ENCODE measurements around the gene NUTM2E. TPM values are rescaled to one million over a fixed set of nuclear protein-coding genes. Genes with fewer than 3 reads are reported as not detected.
"Not testable (repeated sequence)": the region's sequence is repeated elsewhere in the genome, so short reads cannot be mapped to it uniquely, and the experiment has no call there.

The NUTM2E gene, protein sequence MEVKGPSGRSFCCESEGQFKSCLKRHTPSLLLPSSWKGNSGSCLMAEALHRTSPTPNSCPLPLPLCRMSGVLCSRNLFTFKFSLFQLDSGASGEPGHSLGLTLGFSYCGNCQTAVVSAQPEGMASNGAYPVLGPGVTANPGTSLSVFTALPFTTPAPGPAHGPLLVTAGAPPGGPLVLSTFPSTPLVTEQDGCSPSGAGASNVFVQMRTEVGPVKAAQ (N-terminal part only)
- total RNA-seq, result 0.29 TPM in 1 of 2 replicates, not detected in the other

DNA sequence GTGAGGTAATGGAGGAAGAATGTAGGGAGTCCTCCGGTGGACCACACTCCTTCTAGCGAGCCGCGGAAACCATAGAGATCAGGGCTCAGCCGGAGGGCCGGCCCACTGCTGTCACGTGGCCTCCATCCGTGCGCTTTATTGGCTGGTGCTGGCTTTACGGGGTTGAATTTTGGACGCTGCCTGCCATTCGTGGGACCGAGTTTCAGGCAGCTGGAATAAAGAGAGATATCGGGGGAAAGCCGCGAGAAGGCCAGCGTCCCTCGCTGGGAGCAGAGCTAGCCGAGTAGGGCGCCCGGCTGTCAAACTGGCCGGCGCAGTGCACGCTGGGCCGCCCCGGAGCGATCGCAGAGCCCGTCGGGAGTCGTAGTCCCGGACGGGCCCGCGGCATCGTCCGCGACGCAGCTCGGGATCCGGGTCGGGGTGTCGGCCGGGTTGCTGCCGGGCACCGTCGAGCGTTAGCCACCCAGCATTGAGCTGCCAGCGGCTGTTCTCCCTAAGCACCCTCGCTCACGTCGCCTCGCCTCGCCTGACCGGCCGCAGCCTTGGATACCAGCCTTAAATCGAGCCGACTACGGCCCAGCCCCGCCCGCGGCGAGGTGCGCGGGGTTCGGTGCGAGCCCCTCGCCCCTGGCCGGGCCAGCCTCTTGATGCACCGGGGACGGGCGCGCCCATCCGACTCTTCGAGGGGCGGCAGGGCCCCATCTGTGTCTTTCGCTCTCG is at the start of gene NUTM2E:
Gene NUTM2E (plus strand): TSS at position 244 of the 720 bp plus-strand sequence. CDS start 15,002 bp downstream, outside the sequence.
- DNase-seq (ENCODE audit: low spot score), result peak; percentile 70
- intact Hi-C loops (cut with micrococcal nuclease), result not testable (repeated sequence)

DNA sequence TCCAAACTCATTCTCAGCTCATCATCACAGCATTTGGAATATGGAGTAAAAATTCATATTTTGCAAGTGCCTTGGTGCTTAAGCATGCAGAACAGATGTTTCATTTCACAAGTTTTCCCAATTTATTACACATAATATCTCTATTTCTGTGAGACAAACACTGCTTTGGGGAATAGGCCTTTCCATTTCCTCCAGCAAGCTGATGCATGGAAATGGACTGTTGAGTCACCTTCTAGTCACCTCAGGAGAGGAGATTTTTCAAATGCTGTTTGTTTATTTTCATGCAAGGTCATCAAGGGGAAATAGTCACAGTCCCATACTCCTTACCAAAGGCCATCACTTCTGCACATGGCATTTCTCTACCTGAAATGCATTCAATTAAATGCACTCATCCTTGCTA is 48.5 kb upstream of the NUTM2E start:
- not testable (repeated sequence) for H3K9me3 Mint-ChIP-seq; DNase-seq (ENCODE audit: low spot score); H3K27ac Mint-ChIP-seq; H3K36me3 Mint-ChIP-seq (ENCODE audit: low read depth); H3K27me3 Mint-ChIP-seq (ENCODE audit: insufficient read depth); H3K4me3 Mint-ChIP-seq; H3K4me1 Mint-ChIP-seq (ENCODE audit: low read depth)
- intact Hi-C loops (cut with micrococcal nuclease), result loop anchor here (5.0 kb wide), 2 partner anchors 149 to 269 kb away; no protein-coding TSS in a partner anchor

More for the DNA sequence above, at the start of gene NUTM2E:
- peak within 1 kb of the TSS; percentile 98 for H3K27ac Mint-ChIP-seq
- not testable (repeated sequence) for H3K36me3 Mint-ChIP-seq (ENCODE audit: low read depth); H3K9me3 Mint-ChIP-seq; H3K27me3 Mint-ChIP-seq (ENCODE audit: insufficient read depth)
- peak within 1 kb of the TSS; percentile 98 for H3K4me3 Mint-ChIP-seq
- peaks cover 22% of the 10 kb centered on the region for H3K4me1 Mint-ChIP-seq (ENCODE audit: low read depth)

DNA sequence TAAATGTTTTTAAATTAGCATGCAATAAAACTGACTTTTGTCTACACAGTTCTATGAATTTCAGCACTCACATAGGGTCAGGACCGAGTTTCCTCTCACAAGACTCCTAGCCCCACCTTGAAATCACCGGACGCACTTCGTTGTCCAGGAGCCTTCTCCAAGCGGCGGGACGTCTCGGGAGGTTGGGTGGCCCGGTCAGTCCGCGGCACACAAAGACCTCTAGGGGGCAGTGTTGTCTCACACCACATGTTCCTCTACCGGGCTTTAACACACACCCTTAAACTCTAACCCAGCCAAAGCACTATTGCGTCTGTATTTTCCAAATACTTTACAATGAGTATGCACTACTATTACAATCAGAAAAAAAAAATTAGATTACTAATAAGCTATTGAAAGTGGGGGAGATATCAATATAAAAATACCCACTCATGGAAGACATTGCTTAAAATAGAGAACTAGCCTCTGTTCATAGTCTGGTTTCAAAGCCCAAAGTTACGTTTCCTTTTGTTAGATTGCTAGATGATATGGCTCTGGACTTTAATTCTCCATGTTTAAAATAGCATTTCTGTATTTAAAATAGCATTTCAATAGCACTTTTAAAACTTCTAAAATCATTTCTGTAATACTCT is 47.1 kb upstream of the NUTM2E start:
- H3K4me3 Mint-ChIP-seq; H3K9me3 Mint-ChIP-seq; H3K27me3 Mint-ChIP-seq (ENCODE audit: insufficient read depth); H3K4me1 Mint-ChIP-seq (ENCODE audit: low read depth); H3K36me3 Mint-ChIP-seq (ENCODE audit: low read depth); H3K27ac Mint-ChIP-seq: not testable (repeated sequence)
- intact Hi-C loops (cut with micrococcal nuclease), result loop anchor here (5.0 kb wide), 2 partner anchors 148 to 268 kb away; no protein-coding TSS in a partner anchor
- peak; percentile 44 for DNase-seq (ENCODE audit: low spot score)

DNA sequence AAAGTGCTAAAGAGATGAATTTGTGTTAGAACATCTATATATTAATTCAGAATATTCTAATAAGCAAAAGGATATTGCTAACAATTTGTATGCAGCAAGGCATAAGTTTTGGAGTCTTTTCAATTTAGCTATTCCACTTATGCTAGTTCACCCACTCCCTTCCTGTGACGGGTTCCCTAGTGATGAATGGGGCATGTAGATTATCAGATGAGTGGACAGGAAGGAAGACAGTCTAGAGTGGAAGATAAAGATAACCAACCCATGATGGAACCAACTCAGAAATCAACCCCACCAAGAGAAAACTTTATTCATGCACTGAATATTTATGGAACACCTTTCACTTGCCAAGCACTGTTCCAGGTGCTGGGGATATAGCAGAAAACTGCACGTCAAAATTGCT is 46.5 kb upstream of the NUTM2E start:
- H3K9me3 Mint-ChIP-seq; H3K27me3 Mint-ChIP-seq (ENCODE audit: insufficient read depth); H3K4me3 Mint-ChIP-seq: not testable (repeated sequence)

DNA sequence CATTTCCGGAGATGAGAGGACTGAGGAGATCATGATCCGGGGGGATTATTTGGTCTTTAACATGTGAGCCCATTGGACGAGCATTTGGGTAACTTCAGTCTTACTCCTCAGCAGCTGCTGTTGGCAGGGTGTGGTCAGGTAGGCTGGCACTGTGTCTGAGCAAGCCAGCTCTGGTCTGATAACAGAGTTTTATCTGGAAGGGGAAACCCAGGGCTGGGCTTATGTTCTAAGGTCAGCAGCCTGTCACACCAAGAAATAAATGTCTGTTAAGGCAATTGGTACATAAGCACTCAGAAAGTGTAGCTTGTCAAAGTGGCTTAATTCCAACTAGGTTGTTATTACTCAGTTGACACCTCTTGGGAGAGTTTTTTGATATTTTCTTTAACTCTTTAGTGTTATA is 45.0 kb upstream of the NUTM2E start:
- H3K9me3 Mint-ChIP-seq; H3K27ac Mint-ChIP-seq; DNase-seq (ENCODE audit: low spot score); H3K36me3 Mint-ChIP-seq (ENCODE audit: low read depth); H3K4me3 Mint-ChIP-seq; H3K27me3 Mint-ChIP-seq (ENCODE audit: insufficient read depth); H3K4me1 Mint-ChIP-seq (ENCODE audit: low read depth); intact Hi-C loops (cut with micrococcal nuclease): not testable (repeated sequence)

More for the DNA sequence above, 46.5 kb upstream of the NUTM2E start:
- H3K27ac Mint-ChIP-seq; H3K36me3 Mint-ChIP-seq (ENCODE audit: low read depth); H3K4me1 Mint-ChIP-seq (ENCODE audit: low read depth); DNase-seq (ENCODE audit: low spot score): not testable (repeated sequence)
- intact Hi-C loops (cut with micrococcal nuclease), result loop anchor here (5.0 kb wide), 2 partner anchors 147 to 267 kb away; no protein-coding TSS in a partner anchor

DNA sequence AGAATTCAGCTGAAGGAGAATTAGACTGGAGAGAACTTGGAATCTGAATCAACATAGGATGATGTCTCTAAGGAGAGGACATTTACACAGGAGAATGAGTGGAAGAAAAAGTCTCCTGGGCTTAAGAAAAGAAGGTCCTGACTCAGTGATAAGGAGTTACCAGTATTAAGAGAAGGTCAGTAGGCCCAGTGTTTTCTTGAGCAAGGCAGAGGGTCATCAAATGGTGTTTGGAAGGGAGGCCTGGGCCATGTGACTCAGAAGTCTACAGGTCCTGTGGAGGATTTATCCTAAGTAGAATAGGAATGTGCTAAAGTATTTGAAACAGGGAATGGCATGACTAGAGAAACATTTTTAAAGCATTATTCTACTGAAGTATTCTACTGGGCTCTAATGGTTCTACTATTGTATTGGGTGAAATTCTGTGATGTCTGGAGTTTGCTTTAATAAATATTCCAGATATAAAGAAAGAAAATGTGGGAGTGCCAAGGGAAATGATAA is 39.0 kb upstream of the NUTM2E start:
- intact Hi-C loops (cut with micrococcal nuclease); H3K4me3 Mint-ChIP-seq; H3K36me3 Mint-ChIP-seq (ENCODE audit: low read depth); H3K27me3 Mint-ChIP-seq (ENCODE audit: insufficient read depth); H3K27ac Mint-ChIP-seq; H3K9me3 Mint-ChIP-seq; H3K4me1 Mint-ChIP-seq (ENCODE audit: low read depth); DNase-seq (ENCODE audit: low spot score): not testable (repeated sequence)

DNA sequence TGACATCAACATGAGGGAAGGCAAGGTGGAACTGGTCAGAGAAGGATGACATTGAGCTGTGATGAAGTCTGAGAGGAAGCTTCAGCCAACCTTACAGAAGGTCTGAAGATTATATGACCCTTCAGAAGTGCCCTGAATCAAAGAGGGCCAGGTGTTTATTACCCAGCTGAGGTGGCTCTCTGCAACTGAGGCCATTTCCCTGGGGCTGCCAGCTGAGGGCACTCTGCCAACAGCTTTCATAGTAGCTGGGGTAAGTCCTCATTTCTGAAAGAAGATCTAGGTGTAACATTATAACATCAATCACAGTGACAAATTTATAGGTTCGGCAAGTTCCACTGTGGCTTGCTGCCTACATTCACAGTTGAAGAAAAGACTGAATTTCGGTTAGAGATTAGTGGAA is 37.2 kb upstream of the NUTM2E start:
- DNase-seq (ENCODE audit: low spot score); H3K36me3 Mint-ChIP-seq (ENCODE audit: low read depth); H3K9me3 Mint-ChIP-seq; intact Hi-C loops (cut with micrococcal nuclease); H3K27me3 Mint-ChIP-seq (ENCODE audit: insufficient read depth); H3K27ac Mint-ChIP-seq; H3K4me1 Mint-ChIP-seq (ENCODE audit: low read depth); H3K4me3 Mint-ChIP-seq: not testable (repeated sequence)

DNA sequence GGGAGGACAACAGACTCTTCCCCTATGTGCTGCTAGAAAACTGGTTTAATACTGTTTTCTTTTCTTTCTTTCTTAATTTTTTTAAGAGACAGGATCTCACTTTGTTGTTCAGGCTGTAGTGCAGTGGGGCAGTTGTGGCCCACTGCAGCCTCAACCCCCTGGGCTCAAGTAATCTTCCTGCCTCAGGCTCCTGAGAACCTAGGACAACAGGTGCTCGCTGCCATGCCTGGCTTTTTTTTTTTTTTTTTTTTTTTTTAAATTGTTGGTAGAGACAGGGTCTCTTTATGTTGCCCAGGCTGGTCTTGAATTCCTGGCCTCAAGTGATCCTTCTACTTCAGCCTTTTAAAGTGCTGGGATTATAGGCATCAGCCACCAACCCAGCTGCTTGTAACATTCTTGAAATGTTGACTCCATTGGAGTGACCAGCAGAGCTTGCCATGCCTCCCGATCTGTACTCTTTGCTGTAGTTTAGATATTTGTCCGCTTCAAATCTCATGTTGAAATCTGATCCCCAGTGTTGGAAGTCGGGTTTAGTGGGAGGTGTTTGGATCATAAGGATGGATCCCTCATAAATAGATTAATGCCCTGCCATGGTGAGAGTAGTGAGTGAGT is 34.5 kb upstream of the NUTM2E start:
- intact Hi-C loops (cut with micrococcal nuclease); H3K4me3 Mint-ChIP-seq; H3K4me1 Mint-ChIP-seq (ENCODE audit: low read depth); H3K36me3 Mint-ChIP-seq (ENCODE audit: low read depth); H3K27me3 Mint-ChIP-seq (ENCODE audit: insufficient read depth); H3K9me3 Mint-ChIP-seq; DNase-seq (ENCODE audit: low spot score); H3K27ac Mint-ChIP-seq: not testable (repeated sequence)

DNA sequence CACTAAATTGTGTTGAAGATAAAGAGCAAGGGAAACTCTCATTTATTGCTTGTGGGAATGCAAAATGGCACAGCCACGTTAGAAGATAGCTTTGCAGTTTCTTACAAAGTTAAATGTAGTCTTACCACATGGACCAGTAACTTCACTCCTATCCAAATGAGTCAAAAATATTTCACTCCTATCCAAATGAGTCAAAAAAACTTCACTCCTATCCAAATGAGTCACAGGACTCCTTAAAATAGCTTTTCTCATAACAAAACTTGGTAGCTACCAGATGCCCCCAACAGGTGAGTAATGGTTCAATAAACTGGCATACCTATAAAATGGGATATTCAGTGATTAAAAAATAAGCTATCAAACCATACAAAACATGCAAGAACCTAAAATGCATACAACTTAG is 27.2 kb upstream of the NUTM2E start:
- intact Hi-C loops (cut with micrococcal nuclease); DNase-seq (ENCODE audit: low spot score); H3K27me3 Mint-ChIP-seq (ENCODE audit: insufficient read depth); H3K4me1 Mint-ChIP-seq (ENCODE audit: low read depth); H3K9me3 Mint-ChIP-seq; H3K4me3 Mint-ChIP-seq; H3K36me3 Mint-ChIP-seq (ENCODE audit: low read depth): not testable (repeated sequence)
- H3K27ac Mint-ChIP-seq, result peak overlapping the region; percentile 44

DNA sequence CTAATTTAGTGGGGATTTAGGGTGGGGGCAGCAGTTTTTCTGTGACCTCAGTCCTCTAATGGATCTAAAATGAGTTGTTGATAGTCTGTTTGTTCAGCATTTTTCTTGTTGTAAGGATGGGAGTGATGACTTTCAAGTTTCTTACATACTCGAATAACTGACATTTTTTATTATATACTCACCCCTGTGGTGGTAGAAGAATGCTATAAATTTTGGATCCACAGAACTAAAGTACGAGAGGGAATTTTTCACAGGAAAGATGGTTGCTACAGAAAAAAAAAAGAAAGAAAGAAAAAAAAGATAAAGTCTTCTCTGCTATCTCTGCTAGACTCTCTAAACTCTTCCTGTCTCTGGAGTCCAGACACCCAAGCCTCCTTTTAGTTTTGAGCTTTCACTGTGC is 20.7 kb upstream of the NUTM2E start:
- H3K4me1 Mint-ChIP-seq (ENCODE audit: low read depth); H3K27me3 Mint-ChIP-seq (ENCODE audit: insufficient read depth); H3K9me3 Mint-ChIP-seq; H3K4me3 Mint-ChIP-seq; H3K27ac Mint-ChIP-seq; DNase-seq (ENCODE audit: low spot score); intact Hi-C loops (cut with micrococcal nuclease); H3K36me3 Mint-ChIP-seq (ENCODE audit: low read depth): not testable (repeated sequence)

DNA sequence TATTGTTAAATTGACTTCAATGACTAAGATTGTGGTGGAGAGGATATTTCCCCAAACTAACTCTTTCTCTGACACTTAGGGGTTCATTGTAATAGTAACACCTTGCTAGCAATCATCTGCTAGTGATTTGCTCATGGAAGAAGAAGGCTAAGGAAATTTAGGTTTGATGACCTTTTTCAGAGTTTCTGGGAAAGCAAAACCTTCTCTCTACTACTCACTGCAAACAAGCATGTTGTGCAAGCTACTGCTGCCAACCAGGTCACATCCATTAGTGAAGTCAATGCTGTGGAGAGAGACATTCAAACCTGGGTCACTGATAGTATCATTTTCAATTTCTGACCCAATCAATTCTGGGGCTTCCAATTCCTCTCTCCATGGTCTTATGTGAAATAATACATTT is 14.6 kb upstream of the NUTM2E start:
- H3K27me3 Mint-ChIP-seq (ENCODE audit: insufficient read depth); H3K4me3 Mint-ChIP-seq; intact Hi-C loops (cut with micrococcal nuclease); H3K36me3 Mint-ChIP-seq (ENCODE audit: low read depth); H3K4me1 Mint-ChIP-seq (ENCODE audit: low read depth); H3K9me3 Mint-ChIP-seq; DNase-seq (ENCODE audit: low spot score); H3K27ac Mint-ChIP-seq: not testable (repeated sequence)

DNA sequence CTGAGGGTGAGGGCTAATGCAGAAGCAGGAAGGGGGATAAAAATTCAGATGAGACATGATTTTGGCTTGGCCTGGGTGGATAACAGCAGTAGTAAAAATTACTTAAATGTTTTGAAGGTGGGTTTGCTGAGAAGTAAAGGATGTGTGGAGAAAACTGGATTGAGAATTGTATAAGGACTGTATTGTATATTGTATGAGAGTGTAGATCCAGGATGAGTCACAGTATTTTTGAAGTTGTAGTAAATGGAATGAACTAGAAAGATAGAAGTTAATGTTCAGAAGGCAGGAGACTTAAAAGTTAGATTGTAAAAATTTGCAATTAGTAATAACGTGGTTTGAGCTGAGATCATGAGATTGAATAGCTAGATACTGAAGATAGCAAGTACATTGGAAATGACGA is 10.2 kb upstream of the NUTM2E start:
- H3K27ac Mint-ChIP-seq; intact Hi-C loops (cut with micrococcal nuclease); H3K9me3 Mint-ChIP-seq; H3K4me3 Mint-ChIP-seq; H3K27me3 Mint-ChIP-seq (ENCODE audit: insufficient read depth); H3K36me3 Mint-ChIP-seq (ENCODE audit: low read depth); H3K4me1 Mint-ChIP-seq (ENCODE audit: low read depth); DNase-seq (ENCODE audit: low spot score): not testable (repeated sequence)

DNA sequence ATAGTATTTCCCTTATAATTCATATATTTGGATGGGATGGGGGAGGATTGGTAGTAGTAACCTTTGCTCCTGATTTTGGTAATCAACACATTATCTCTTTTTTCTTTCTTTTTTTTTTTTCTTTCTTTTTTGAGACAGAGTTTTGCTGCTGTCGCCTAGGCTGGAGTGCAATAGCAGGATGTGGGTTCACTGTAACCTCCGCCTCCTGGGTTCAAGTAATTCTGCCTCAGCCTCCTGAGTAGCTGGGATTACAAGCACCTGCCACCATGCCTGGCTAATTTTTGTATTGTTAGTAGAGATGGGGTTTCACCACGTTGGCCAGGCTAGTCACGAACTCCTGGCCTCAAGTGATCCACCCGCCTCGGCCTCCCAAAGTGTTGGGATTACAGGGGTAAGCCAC is 3.2 kb upstream of the NUTM2E start:
- H3K4me3 Mint-ChIP-seq, result peak overlapping the region; percentile 75
- intact Hi-C loops (cut with micrococcal nuclease); H3K9me3 Mint-ChIP-seq: not testable (repeated sequence)

More for the DNA sequence above, 3.2 kb upstream of the NUTM2E start:
- not testable (repeated sequence) for H3K36me3 Mint-ChIP-seq (ENCODE audit: low read depth); H3K27me3 Mint-ChIP-seq (ENCODE audit: insufficient read depth); H3K4me1 Mint-ChIP-seq (ENCODE audit: low read depth)
- DNase-seq (ENCODE audit: low spot score), result peak; percentile 23
- peak overlapping the region; percentile 74 for H3K27ac Mint-ChIP-seq

All from activated T-helper 1 cell treated with anti-CD3 and anti-CD28 coated beads, Interleukin-12 subunit alpha, Interleukin-12 subunit beta, Interleukin-2, Interleukin-4 antibody, amounts not matched to agents 30 ng/mL and 10 ng/mL and 1 ng/mL, durations not matched to agents 14 hours and 24 hours and 36 hours (primary cell).